Measurements from ENCODE around the gene POLR2B. TPM values are rescaled to one million over a fixed set of nuclear protein-coding genes. Genes with fewer than 3 reads are reported as not detected.
"Not testable (repeated sequence)": the region's sequence is repeated elsewhere in the genome, so short reads cannot be mapped to it uniquely, and the experiment has no call there.

Gene POLR2B
- total RNA-seq, 4 donors from 2014 or later: 39.8 to 74.8 (median 53.4) TPM

- DNase-seq: no peak
- in situ Hi-C loops (cut with MboI; ENCODE audit: low pct_ligation_motif_present in 1 of 4, low pct_unique_long_range_greater_than_20kb in 1 of 4, low sequenced_read_pairs in 3 of 4) (no loop called here), intact Hi-C loops (cut with DNase I; ENCODE audit: low total_unique reads) (no loop called here)
- Histone ChIP-seq H3K27ac (peak overlapping the region; percentile 40 to 71 (median 58)), H3K9me3 (no peaks in the 10 kb centered on the region), H3K4me1 (peaks cover 0 to 37% (median 5%) of the 10 kb centered on the region in 4 donors), H3K4me3 (no peak overlapping the region), H3K36me3 (no peaks in the 10 kb centered on the region), H3K27me3 (no peaks in the 10 kb centered on the region)
- TF ChIP-seq POLR2AphosphoS5 (IDR thresholded peaks at IDR 0.05) (no peak), POLR2A (IDR thresholded peaks at IDR 0.05) (no peak), CTCF (IDR thresholded peaks at IDR 0.05) (no peak), EP300 (IDR thresholded peaks at IDR 0.05; ENCODE audit: low read depth) (no peak)
- 92% methylated on average over 1 of the region's 1 CpG; no CpG with 5 or more reads in 1 of the 2 donors for WGBS, 2 donors (ENCODE audit: low coverage in 1 of 2)
These were observed 66.3 kb downstream of the POLR2B start for GRCh38 chr4:57044996-57045395.

DNA sequence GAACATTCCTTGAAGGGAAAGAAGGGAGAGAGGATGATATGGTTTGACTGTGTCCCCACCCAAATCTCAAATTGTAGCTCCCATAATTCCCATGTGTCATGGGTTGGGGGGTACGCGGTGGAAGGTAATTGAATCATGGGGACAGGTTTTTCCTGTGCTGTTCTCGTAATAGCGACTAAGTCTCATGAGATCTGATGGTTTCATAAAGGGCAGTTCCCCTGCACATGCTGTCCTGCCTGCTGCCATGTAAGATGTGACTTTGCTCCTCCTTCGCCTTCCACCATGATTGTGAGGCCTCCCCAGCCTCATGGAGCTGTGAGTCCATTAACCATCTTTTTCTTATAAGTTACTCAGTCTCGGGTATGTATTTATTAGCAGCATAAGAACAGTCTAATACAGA is 68.3 kb downstream of the POLR2B start:
- in situ Hi-C loops (cut with MboI; ENCODE audit: low pct_ligation_motif_present in 1 of 4, low pct_unique_long_range_greater_than_20kb in 1 of 4, low sequenced_read_pairs in 3 of 4); intact Hi-C loops (cut with DNase I; ENCODE audit: low total_unique reads); H3K4me3 ChIP-seq; H3K27ac ChIP-seq; H3K36me3 ChIP-seq; H3K27me3 ChIP-seq; H3K9me3 ChIP-seq; DNase-seq: not testable (repeated sequence)
- peaks cover 0 to 34% (median 5%) of the 10 kb centered on the region in 4 donors for H3K4me1 ChIP-seq
- 86 to 87% methylated on average over 5 to 6 of the region's 6 CpGs for WGBS, 2 donors (ENCODE audit: low coverage in 1 of 2)

- H3K9me3 ChIP-seq: no peaks in the 10 kb centered on the region
- no peaks in the 10 kb centered on the region for H3K36me3 ChIP-seq
- no peak overlapping the region for H3K27ac ChIP-seq
- intact Hi-C loops (cut with DNase I; ENCODE audit: low total_unique reads): no loop called here
- H3K4me1 ChIP-seq: peaks cover 0 to 25% (median 5%) of the 10 kb centered on the region in 4 donors
- H3K4me3 ChIP-seq: no peak overlapping the region
- WGBS, 2 donors (ENCODE audit: low coverage in 1 of 2): 45% methylated on average over 1 of the region's 1 CpG; no CpG with 5 or more reads in 1 of the 2 donors
- in situ Hi-C loops (cut with MboI; ENCODE audit: low pct_ligation_motif_present in 1 of 4, low pct_unique_long_range_greater_than_20kb in 1 of 4, low sequenced_read_pairs in 3 of 4): no loop called here
- TF ChIP-seq POLR2AphosphoS5 (IDR thresholded peaks at IDR 0.05) (no peak), POLR2A (IDR thresholded peaks at IDR 0.05) (no peak), EP300 (IDR thresholded peaks at IDR 0.05; ENCODE audit: low read depth) (no peak)
- H3K27me3 ChIP-seq: no peaks in the 10 kb centered on the region
- DNase-seq: no peak
These were observed 70.1 kb downstream of the POLR2B start for GRCh38 chr4:57048590-57049304.

DNA sequence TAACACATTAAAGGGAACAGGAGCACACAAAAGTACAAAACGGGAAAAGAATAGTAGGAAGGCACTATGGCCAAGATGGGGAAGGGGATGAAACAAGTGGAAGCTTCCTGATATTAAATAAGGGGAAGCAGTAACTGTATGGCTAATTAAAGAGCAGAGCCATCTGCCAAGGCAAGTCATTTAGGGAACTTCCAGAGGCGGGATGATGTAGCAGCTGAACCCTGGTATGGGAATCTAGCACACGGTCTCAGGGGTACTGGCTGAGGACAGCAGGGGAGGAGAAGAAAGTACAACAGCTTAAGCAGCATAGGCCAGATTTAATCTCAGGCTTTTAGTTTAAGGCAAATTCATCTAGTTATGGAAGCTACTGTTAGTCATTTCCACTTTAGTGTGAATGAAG is 72.4 kb downstream of the POLR2B start:
- Histone ChIP-seq H3K36me3 (no peaks in the 10 kb centered on the region), H3K27me3 (no peaks in the 10 kb centered on the region), H3K4me1 (peaks cover 0 to 8% (median 1%) of the 10 kb centered on the region in 4 donors), H3K27ac (peak overlapping the region in 2 of 4 donors; percentile 3 to 5), H3K4me3 (no peak overlapping the region), H3K9me3 (no peaks in the 10 kb centered on the region)
- no peak for TF ChIP-seq POLR2AphosphoS5 (IDR thresholded peaks at IDR 0.05)
- TF ChIP-seq CTCF (IDR thresholded peaks at IDR 0.05): no peak
- TF ChIP-seq POLR2A (IDR thresholded peaks at IDR 0.05): no peak
- TF ChIP-seq EP300 (IDR thresholded peaks at IDR 0.05; ENCODE audit: low read depth): no peak
- 38 to 74% methylated on average over 1 to 3 of the region's 3 CpGs for WGBS, 2 donors (ENCODE audit: low coverage in 1 of 2)
- no peak for DNase-seq
- intact Hi-C loops (cut with DNase I; ENCODE audit: low total_unique reads) (no loop called here), in situ Hi-C loops (cut with MboI; ENCODE audit: low pct_ligation_motif_present in 1 of 4, low pct_unique_long_range_greater_than_20kb in 1 of 4, low sequenced_read_pairs in 3 of 4) (no loop called here)

DNA sequence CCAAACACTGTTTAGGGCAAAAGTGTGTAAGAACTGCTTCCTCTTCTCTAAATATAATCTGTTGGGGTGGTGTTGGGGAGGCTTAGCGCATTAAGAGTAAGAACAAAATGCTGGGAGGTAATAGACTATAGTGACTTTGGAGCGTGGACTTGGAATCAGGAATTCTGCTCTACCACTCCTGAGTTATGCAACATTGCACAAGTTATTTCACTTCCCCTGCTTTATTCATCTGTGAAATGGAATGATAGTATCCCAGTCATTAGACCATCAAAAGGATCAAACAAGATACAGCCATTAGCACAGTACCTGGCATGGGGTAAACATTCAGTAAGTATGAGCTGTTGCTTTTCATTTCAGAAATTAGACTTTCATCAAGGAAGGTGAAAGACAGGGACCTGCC is 72.8 kb downstream of the POLR2B start:
- DNase-seq: no peak
- no peak overlapping the region for H3K4me3 ChIP-seq
- intact Hi-C loops (cut with DNase I; ENCODE audit: low total_unique reads): no loop called here
- no peaks in the 10 kb centered on the region for H3K9me3 ChIP-seq
- in situ Hi-C loops (cut with MboI; ENCODE audit: low pct_ligation_motif_present in 1 of 4, low pct_unique_long_range_greater_than_20kb in 1 of 4, low sequenced_read_pairs in 3 of 4): no loop called here
- H3K27ac ChIP-seq: peak overlapping the region in 2 of 4 donors; percentile 3 to 5
- peaks cover under 1 to 12% (median 2%) of the 10 kb centered on the region in 4 donors for H3K4me1 ChIP-seq
- TF ChIP-seq POLR2AphosphoS5 (IDR thresholded peaks at IDR 0.05) (no peak), CTCF (IDR thresholded peaks at IDR 0.05) (no peak), EP300 (IDR thresholded peaks at IDR 0.05; ENCODE audit: low read depth) (no peak), POLR2A (IDR thresholded peaks at IDR 0.05) (no peak)
- H3K27me3 ChIP-seq: no peaks in the 10 kb centered on the region
- H3K36me3 ChIP-seq: no peaks in the 10 kb centered on the region
- 86 to 94% methylated on average over 2 of the region's 2 CpGs for WGBS, 2 donors (ENCODE audit: low coverage in 1 of 2)

Data from transverse colon (tissue), 4 donors.